GM12874 (cell line): Measurements from ENCODE around the gene EIF3A.

Experiments
- TF ChIP-seq, protein P1 (sequence below): IDR thresholded peaks from 2 replicates; pipeline ENCODE4 v1.5.1; 2011; ENCODE audit warnings: low read depth, mild to moderate bottlenecking, control low read depth, low read length, moderate library complexity; ENCODE audit not compliant: insufficient read depth

The EIF3A gene

DNA sequence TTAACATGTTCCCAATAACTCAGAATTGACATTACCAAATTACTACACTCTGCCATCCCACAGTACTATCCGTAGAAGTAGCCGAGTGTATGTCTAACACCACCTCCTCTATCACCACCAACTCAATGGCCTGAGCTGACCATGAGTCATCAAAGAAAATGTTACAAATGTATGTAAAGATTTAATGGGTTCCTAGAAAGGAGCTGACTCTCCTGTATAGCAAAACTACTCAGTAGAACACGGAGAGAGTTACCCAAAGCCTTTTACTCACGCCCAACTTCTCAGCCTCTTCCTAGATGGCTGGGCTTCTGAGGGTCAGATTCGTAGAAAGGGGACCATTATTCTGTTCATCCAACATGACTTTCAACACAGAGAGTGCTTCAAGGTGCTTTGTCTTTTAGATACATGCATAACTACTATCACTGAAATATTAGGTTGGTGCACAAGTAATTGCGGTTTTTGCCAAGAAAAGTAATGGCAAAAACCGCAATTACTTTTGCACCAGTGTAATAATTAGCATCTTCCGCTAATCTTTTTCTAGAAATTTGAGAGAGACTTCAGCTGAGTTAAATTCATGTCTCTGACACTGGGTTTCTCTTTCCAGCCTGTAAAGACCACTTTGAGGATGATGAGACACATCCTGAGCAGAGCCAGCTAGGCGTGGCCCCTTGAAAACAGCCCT lies 75.1 kb downstream of the EIF3A start:
- TF ChIP-seq, protein P1, sequence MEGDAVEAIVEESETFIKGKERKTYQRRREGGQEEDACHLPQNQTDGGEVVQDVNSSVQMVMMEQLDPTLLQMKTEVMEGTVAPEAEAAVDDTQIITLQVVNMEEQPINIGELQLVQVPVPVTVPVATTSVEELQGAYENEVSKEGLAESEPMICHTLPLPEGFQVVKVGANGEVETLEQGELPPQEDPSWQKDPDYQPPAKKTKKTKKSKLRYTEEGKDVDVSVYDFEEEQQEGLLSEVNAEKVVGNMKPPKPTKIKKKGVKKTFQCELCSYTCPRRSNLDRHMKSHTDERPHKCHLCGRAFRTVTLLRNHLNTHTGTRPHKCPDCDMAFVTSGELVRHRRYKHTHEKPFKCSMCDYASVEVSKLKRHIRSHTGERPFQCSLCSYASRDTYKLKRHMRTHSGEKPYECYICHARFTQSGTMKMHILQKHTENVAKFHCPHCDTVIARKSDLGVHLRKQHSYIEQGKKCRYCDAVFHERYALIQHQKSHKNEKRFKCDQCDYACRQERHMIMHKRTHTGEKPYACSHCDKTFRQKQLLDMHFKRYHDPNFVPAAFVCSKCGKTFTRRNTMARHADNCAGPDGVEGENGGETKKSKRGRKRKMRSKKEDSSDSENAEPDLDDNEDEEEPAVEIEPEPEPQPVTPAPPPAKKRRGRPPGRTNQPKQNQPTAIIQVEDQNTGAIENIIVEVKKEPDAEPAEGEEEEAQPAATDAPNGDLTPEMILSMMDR = no peak

DNA sequence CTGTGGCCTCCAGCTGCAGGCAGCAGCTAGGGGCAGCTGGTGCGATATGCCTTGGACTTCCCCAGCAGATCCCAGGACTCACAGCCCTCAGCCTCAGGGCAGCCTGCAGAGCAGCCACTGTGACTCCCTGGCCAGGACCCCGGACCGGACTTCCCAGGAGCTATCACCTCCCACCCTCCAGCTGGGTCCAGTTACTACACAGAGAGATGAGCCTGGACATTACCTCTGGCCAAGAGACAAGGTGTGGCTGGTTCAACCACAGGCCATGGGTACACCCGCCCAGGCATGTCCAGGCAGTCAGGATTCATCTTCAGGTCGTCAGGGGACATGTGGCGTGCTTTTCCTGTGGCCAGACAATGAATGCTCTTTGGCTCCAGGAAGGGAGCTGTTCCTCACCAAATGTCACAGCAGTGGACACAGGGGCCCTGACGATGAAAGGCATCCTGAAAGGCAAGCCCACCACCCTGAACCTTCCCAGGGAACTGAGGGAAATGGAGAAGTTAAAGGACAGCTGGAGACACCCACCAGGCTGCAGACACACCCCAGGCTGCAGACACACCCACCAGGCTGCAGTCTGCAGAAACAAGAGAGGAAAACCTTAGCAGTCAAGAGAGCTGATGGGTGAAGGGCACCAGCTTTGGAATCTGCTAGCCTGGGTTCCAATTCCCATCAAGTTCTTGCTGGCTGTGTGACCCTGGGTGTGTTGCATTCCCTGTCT lies 76.9 kb downstream of the EIF3A start:
- TF ChIP-seq, protein P1 = no peak

DNA sequence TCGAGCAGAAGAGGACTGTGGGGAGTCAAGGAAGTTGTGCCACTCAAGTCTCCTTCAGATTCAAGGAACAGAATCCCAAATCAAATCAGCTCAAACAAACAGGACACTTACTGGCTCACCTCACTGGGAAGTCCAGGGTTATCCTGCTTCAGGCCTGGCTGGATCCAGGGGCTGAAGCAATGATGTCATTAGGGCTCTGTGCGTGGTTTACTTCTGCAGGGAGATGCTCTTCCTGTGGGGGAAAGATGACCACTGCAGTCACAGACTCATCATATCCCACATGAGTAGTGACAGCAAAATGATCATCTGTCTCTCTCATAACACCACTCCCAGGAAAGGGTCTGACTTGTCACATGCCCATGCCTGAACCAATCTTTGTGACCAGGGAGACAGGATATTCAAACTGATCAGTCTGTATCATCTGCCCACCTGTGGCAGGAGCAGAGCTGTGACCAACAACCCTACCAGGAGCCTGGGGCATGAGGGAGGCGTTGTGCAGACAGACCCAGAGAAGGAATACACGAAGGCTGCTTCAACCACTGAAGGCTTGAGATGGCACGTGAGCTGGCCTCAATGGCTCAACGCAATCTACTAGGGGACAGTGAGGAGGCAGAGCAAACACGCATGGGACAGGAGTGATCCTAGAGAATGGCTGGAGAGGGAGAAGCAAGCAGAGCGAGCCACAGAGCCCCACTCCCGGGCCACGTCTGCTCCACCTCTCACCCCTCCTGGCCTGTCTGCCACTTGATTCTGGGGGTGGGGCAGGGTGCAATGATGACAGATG lies 78.7 kb downstream of the EIF3A start:
- TF ChIP-seq, protein P1 = no peak

DNA sequence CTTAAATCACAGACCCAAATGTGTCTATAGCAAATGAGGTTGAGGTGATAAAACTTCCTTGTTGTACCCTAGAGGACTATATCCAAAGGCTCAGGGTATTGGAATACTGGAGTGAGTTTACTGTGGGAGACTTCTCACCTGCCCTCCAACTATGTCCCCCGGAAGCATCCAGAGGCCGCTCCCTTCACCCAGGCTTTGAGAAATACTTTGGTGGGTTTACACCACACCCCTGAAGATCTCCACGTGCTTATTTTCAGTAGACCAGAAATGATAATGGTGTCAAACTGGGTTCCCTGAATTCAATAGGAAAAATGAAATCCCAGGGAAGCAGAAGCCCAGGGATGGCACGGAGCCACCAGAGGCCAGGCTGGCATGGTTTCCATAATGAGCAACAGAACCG lies 82.4 kb downstream of the EIF3A start:
- TF ChIP-seq, protein P1 = no peak

DNA sequence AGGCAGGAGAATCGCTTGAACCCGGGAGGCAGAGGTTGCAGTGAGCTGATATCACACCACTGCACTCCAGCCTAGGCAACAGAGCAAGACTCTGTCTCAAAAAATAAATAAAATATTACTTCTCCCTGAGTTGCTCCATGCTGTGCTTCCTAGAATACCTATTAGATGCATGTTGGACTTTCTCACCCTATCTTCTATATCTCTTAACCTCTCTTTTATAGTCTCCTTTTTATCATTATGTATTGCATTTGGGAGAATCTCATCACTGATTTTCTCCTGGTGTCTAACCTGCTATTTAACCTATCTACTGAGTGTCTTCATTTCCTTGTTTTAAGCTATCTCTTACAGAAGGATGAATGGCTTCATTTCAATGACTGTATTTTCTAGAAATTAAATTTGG lies 83.2 kb downstream of the EIF3A start:
- TF ChIP-seq, protein P1 = no peak

DNA sequence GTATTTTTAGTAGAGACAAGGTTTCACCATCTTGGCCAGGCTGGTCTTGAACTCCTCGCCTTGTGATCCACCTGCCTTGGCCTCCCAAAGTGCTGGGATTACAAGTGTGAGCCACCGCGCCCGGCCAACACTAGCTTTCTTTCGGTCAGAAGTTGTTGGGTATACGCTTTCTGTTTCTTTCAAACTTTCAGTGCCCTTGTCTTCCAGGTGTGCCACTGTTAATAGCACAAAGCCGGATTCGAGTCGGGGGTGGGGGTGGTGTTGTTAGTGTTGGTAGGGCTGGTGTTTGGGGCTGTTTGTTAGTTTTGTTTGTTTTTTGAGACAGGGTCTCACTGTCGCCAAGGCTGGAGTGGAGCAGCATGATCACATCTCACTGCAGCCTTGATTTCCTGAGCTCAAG lies 84.9 kb downstream of the EIF3A start:
- TF ChIP-seq, protein P1 = no peak

DNA sequence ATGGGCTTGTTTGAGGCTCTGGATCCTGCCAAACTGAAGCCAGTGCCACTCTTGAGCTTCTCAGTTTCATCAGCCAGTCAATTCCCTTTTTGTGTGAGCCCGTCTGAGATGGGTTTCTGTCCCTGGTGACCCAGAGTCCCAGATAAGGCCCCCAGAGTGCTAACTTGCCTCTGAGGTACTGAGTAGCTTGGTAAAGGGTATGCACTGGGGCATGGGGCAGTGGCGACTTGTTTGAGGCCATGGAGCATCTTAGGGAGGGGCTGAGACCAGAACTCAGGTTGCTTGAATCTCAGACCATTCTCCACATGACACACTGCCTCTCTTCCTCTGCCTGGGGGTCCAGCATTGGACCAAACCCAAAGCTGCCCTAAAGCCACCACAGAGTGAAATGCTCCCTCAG lies 86.3 kb downstream of the EIF3A start:
- TF ChIP-seq, protein P1 = no peak
